GM12801 (cell line): ENCODE measurements around the gene TSPYL2.

Source experiments
- CTCF ChIP-seq: IDR thresholded peaks from one replicate; pipeline ENCODE4 v1.5.1; 2011; ENCODE audit warnings: control low read depth; ENCODE audit not compliant: insufficient read length; ENCODE audit errors: extremely low read depth

TSPYL2 gene

DNA sequence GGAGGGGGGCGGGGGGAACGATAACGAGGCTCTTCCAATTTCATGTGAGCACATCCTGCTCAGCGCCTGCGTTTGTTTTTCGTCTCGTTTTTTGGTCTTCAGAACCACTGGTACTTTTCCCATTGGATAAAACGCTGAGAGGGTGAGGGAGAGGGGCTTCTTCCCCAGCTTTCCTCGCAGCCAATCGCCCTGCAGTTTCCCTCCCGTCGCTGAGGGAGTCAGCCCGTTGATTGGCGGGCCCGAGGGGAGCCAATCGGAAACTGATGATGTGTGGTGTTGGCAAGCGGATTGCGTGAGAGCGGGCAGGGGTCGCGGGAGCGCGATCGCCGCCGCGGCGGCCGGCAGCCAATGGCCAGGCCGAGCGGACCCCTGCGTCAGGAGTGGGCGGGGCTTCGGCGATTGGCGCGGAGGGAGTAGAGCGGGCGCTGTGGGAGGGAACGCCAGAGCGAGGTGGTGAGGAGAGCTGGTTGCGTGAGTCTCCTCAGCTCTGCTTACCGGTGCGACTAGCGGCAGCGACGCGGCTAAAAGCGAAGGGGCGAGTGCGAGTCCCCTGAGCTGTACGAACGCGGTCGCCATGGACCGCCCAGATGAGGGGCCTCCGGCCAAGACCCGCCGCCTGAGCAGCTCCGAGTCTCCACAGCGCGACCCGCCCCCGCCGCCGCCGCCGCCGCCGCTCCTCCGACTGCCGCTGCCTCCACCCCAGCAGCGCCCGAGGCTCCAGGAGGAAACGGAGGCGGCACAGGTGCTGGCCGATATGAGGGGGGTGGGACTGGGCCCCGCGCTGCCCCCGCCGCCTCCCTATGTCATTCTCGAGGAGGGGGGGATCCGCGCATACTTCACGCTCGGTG, at the start of gene TSPYL2:
TSPYL2 (plus strand) TSS at position 443 of the 848 bp plus-strand sequence; CDS start at position 575, 132 bp downstream.
- no peak for TF ChIP-seq CTCF

DNA sequence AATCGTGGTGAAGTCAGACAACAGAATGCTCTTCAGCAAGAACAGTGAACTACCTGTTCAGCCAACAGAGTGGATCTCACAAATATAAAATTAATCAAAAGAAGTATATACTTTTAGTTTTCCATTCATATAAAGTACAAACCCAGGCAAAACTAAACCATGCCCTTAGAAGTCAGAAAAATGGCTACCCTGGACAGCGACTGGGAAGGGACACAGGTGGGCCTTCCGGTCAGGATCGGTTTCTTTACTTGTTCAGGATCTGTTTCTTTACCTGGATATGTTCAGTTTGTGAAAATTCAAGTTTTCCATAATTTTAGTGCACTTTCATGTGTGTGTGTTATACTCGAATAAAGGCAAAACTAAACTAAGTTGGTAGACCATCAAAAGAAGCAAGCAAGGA, 46.0 kb upstream of the TSPYL2 start:
- no peak for TF ChIP-seq CTCF

- no peak for TF ChIP-seq CTCF
Observed at GRCh38 chrX:53039236-53039635, 42.9 kb upstream of the TSPYL2 start.

DNA sequence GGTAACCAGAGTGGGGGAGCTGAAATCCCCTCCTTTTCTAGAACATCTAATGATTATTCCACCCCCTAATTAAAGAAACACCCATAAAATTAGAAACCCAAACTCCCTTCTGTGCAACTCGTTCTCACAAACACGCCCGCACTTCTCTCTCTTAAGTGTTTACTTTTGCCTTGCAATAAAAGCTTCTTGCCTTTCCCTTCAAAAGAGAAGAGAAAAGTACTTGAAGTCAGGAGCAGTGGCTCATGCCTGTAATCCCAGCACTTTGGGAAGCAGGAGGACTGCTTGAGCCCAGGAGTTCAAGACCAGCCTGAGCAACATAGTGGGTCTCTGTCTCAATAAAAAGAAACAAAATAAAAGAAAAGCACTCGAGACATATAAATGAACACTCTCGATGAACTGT, 37.2 kb upstream of the TSPYL2 start:
- TF ChIP-seq CTCF: no peak

- no peak for TF ChIP-seq CTCF
Observed at GRCh38 chrX:53047228-53047627, 34.9 kb upstream of the TSPYL2 start.

DNA sequence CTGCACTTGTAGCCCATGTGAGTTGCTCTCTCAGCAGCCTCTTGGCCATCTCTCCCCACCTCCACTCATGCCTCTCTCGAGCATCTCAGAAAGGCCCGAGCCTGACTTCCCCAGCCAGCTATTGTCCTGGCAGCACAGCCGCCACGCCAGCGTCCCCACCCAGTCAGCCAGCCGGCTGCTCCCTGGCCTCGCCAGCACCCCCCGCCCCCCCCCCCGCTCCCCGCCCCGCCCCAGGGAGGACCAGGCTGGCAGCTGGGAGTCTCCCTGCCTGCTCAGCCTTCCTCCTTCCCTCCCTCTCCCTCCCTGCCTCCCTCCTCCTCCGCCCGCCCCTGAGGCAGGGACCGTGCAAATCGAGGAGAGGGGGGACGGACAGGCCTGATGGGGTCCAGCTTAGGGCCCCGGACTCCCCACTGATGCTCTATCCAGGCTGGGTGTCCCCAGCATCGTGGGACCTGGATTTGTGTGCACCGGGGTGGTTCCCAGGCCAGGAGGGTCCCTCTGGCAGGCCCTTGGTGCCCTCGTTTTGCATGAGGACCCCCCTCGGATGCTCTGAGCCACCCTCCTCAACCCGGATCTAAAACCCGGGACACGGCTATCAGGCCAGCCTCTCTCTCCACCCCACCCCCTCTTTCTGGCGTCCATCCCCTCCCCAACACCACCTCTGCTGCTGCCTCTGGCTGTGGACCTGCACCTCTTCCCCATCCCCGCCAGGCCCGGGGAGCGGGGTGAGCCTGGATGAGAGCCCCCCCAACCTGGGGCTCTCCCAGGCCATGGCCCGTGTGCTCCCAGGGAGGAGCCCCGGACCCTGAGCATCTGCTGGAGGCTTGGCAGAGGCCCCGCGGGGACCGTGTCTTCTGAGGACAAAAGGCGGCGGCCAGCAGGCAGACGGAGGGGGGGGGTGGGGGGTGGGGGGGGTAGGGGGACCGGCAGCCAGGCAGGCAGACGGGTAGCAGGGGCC, 33.7 kb upstream of the TSPYL2 start, which contains the start of gene GPR173:
GPR173 (plus strand) TSS at position 621 of the 958 bp plus-strand sequence. CDS start 27,833 bp downstream, outside the sequence.
- TF ChIP-seq CTCF: no peak

DNA sequence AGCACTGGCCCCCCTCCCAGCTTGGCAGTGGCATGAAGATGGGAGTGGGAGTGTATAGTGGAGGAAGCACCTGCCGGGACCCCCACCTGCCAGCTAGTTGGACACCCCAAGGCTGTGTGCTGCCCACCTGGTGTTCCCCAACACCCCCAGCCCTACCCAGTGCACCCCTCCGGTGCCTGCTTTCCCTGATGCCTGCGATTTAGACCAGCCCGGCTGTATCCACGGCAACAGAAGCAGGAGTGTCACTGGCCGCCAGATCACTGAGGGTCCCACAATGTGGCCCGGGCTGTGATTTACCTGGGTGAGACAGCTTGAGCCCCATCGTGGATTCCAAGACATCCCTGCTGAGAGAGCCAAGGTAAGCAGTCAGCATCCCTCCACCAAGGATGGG, 33.0 kb upstream of the TSPYL2 start:
- no peak for TF ChIP-seq CTCF
